Measurements from ENCODE around the gene ADORA2A.

ADORA2A gene

DNA sequence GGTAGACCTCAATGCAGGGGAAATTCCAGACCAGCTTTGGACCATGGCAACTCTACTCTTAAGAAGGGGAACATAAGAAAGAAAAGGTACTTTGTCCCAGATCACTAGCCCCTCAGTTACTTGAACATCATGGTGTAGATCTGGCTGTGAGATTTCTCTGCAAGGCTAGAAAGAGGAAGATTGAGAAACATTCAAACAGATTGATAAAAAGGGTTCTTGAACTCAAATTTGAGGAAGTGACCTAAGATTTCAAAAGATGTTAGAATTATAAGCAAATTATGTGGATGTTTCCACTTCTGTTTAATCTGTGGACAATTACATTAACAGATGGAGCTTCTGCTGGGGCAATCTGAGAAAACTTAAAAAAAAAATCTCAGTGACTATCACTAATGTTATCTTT, 45.9 kb downstream of the ADORA2A start:
- H3K4me3 ChIP-seq (ENCODE audit: low read depth, low read length), result no peak overlapping the region
- TF ChIP-seq CTCF (IDR thresholded peaks at IDR 0.05; ENCODE audit: low read depth, low read length), result no peak
- H3K36me3 ChIP-seq, result no peaks in the 10 kb centered on the region
- no peaks in the 10 kb centered on the region for H3K9me3 ChIP-seq
- H3K27me3 ChIP-seq, result no peaks in the 10 kb centered on the region
- no peak for DNase-seq
- no peaks in the 10 kb centered on the region for H3K4me1 ChIP-seq

- no peak overlapping the region for H3K4me3 ChIP-seq (ENCODE audit: low read depth, low read length)
- DNase-seq, result no peak
- no peaks in the 10 kb centered on the region for H3K27me3 ChIP-seq
- H3K9me3 ChIP-seq, result no peaks in the 10 kb centered on the region
- H3K36me3 ChIP-seq, result no peaks in the 10 kb centered on the region
- TF ChIP-seq CTCF (IDR thresholded peaks at IDR 0.05; ENCODE audit: low read depth, low read length), result no peak
- H3K4me1 ChIP-seq, result no peaks in the 10 kb centered on the region
Observed at GRCh38 chr22:24474221-24474620, 46.8 kb downstream of the ADORA2A start.

DNA sequence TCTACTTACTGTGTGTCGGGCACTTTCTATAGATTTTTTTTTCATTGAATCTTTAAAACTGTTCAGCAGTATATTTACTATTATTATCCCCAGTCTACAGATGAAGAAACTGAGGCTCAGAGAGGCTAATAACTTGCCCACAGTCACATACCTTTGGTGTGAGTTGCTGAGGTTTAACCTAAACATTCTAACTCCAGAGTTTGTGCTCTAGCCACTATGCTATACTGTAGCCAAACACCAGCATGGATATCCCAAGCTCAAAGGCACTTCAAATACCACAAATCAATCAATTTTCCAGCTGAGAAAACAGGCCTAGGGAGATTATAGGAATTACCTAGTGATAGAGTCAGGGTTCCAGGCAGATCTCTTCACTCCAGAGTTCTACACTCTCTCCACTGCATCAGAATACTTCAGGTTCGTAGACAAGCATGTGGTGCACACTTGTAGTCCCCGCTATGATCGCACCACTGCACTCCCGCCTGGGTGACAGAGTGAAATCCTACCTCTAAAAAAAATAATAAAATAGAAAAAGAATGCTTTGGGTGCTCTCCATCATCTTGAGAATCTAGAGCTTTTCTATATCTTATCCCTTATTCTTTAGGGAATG, 47.4 kb downstream of the ADORA2A start:
- H3K9me3 ChIP-seq, result no peaks in the 10 kb centered on the region
- H3K27me3 ChIP-seq, result no peaks in the 10 kb centered on the region
- H3K4me3 ChIP-seq (ENCODE audit: low read depth, low read length), result no peak overlapping the region
- no peak for DNase-seq
- no peaks in the 10 kb centered on the region for H3K4me1 ChIP-seq
- no peak for TF ChIP-seq CTCF (IDR thresholded peaks at IDR 0.05; ENCODE audit: low read depth, low read length)
- no peaks in the 10 kb centered on the region for H3K36me3 ChIP-seq

DNA sequence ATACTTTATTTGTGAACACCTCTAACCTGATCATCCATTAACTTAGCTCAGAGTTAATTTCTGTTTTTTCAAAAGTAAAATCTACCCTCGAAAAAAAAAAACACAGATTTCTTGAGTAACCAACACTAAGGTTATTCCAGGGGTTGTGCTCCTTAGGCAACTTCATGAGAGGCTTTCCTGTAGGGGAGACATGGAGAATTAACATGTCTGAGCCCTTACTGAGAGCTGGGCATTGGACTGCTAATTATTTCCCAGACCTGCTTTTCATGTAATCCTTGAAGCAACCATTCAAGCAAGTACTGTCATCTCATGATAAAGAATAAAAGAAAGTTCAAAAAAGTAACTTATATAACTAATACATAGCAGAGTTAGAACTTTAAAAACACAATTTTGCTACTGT, 54.2 kb downstream of the ADORA2A start:
- TF ChIP-seq CTCF (IDR thresholded peaks at IDR 0.05; ENCODE audit: low read depth, low read length), result no peak

DNA sequence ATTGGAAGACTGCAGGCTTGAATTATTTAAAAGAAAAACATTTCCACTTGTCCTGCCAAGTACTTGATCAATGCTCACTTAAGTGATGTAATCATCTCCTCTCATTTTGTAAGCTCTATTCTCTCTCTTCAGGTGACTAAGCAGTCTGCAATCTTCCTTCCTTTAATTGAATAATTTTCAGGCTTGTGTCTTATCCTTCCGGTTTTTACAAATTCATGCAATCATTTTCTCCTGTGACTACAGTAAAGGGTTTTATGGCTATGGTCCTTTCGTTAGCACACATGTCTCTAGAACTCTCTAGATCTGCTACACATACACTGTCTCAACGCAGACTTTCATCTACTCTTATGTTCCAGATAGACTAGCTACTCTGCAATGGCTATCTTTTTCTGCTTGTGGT, 55.2 kb downstream of the ADORA2A start:
- Histone ChIP-seq H3K4me1 (peaks cover 5% of the 10 kb centered on the region), H3K9me3 (no peaks in the 10 kb centered on the region), H3K4me3 (ENCODE audit: low read depth, low read length) (no peak overlapping the region), H3K27me3 (no peaks in the 10 kb centered on the region), H3K36me3 (no peaks in the 10 kb centered on the region)
- no peak for DNase-seq
- TF ChIP-seq CTCF (IDR thresholded peaks at IDR 0.05; ENCODE audit: low read depth, low read length), result no peak

More for the DNA sequence above, 54.2 kb downstream of the ADORA2A start:
- no peak for DNase-seq
- no peaks in the 10 kb centered on the region for H3K27me3 ChIP-seq
- no peak overlapping the region for H3K4me3 ChIP-seq (ENCODE audit: low read depth, low read length)
- H3K4me1 ChIP-seq, result peaks cover 5% of the 10 kb centered on the region
- H3K9me3 ChIP-seq, result no peaks in the 10 kb centered on the region
- H3K36me3 ChIP-seq, result no peaks in the 10 kb centered on the region

DNA sequence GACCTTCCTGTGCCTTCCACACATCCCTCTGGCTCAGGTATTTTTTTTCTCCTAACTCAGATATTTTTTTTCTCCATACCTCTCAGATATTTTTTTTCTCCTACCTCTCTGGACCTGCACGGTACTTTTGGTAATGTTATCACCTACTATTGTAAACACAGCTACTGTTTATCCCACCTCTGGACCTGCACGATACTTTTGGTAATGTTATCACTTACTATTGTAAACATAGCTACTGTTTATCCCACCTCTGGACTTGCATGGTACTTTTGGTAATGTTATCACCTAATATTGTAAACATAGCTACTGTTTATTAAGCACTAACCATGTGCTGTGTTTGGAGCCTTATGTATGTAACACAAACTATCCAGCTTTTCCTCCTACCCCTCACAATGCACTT, 55.6 kb downstream of the ADORA2A start:
- Histone ChIP-seq H3K4me1 (peaks cover 5% of the 10 kb centered on the region), H3K27me3 (no peaks in the 10 kb centered on the region), H3K36me3 (no peaks in the 10 kb centered on the region), H3K4me3 (ENCODE audit: low read depth, low read length) (no peak overlapping the region), H3K9me3 (no peaks in the 10 kb centered on the region)
- no peak for DNase-seq
- TF ChIP-seq CTCF (IDR thresholded peaks at IDR 0.05; ENCODE audit: low read depth, low read length), result no peak

All from BE2C (cell line).